ACHN (cell line): ENCODE data around the gene DDX10.
"Not testable (repeated sequence)": the region's sequence is repeated elsewhere in the genome, so short reads cannot be mapped to it uniquely, and the experiment has no call there.

ENCODE experiments used
- DNase-seq: peaks from one replicate; pipeline ENCODE4 v3.0.0-alpha.2; 2015
- in situ Hi-C: cut with HindIII; loops from 2 replicates; pipeline ENCODE4 v1.10.0; 2017; ENCODE audit warnings: low sequenced_read_pairs, low pct_ligation_motif_present, low pct_unique_long_range_greater_than_20kb

DDX10 gene

DNA sequence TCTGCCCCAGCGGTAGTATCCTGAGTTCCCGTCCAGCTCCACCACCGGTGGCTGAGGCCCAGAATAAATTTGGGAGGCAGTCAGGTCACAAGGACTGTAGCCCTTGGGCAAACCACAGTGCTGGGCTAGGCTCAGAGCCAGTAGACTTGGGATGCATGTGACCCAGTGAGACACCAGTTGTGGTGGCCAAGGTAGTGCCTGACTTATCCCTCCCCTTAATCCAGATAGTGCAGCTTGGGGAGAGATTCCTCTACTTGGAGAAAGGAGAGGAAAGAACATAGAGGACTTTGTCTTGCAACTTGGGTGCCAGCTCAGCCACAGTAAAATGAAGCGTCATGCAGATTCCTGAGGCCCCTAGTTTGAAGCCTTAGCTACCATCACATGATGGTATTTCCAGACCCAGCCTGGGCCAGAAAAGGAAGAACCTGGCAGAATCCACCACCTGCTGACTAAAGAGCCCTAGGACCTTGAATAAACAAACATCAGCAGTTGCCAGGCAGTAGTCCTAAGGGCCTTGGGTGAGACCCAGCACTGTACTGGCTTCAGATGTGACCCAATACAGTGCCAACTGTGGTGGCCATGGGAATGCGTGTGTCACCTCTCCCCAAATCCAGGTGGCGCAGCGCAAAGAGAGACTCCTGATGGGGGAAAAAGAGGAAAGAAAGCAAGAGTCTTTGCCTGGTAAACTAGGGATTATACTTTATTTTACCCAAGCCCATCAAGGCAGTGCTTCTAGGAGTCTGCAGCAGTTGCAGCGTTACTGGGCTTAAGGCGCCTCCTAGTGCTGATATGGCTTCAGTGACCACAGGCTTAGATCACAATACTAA lies 17.0 kb upstream of the DDX10 start:
- DNase-seq = peak; percentile 71
- in situ Hi-C loops = no loop called here

DNA sequence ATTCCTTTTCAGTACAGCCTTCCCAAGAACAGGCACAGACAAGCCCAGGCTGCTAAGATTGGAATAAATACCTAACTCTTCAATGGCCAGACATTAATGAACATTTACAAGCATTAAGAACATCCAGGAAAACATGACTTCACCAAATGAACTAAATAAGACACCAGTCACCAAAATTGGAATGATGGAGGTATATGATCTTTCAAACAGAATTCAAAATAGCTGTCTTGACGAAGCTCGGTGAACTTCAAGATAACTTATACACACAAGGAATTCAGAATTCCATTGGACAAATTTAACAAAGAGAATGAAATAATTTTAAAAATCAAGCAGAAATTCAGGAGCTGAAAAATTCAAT lies 16.4 kb upstream of the DDX10 start:
- no peak for DNase-seq
- in situ Hi-C loops = no loop called here

DNA sequence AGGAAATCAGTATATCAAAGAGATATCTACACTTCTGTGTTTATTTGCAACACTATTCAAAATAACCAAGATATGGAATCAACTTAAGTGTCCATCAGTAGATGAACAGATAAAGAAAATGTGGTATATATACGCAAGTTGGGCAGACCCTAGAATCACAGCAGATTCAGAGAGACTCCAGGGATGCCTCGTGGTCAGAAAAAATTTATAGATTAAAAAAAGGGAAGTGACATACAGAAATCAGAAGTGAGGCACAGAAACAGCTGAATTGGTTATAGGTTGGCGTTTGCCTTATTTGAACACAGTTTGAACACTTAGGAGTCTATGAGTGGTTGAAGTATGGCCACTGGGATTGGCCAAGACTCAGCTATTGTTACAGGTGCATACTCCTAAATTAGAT lies 10.8 kb upstream of the DDX10 start:
- in situ Hi-C loops, DNase-seq: not testable (repeated sequence)

DNA sequence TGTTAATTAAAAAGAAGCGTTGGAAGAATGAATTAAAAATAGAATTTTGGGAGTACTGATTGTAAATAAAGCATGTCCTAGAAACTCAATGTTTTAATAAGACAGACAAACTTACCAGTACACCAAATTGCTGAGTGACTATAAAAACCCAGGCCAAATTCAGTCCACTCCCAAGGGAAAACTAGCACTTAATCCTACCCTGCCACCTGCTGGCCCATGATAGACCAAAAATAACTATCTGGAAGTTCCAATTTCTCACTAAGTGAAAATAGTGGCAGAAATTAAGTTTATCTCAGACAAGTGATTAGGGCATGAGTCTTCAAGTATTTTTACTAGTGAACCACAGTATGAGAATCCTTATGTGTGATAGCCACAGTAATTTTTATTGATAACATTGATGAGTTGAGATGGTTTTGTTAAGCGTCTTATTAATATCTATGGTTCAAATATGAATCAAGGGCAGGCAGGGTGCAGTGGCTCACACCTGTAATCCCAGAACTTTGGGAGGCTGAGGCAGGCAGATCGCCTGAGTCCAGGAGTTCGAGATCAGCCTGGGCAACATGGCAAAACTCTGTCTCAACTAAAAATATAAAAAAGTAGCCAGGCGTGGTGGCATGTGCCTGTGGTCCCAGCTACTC lies 9.8 kb upstream of the DDX10 start:
- peak; percentile 69 for DNase-seq
- in situ Hi-C loops = no loop called here

DNA sequence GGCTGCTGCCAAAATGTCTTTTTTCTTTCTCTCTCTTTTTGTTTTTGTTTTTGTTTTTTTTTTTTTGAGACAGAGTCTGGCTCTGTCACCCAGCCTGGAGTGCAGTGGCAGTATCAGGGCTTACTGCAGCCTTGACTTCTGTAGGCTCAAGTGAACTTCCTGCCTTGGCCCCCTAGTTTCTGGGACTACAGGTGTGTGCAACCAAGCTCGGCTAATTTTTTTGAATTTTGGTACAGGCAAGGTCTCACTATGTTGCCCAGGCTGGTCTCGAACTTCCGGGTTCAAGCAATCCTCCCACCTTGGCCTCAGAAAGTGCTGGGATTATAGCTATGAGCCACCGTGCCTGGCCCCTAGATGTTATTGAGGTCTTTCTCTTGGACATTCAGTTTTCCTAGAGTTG lies 2.2 kb upstream of the DDX10 start:
- in situ Hi-C loops = no loop called here
- no peak for DNase-seq

DNA sequence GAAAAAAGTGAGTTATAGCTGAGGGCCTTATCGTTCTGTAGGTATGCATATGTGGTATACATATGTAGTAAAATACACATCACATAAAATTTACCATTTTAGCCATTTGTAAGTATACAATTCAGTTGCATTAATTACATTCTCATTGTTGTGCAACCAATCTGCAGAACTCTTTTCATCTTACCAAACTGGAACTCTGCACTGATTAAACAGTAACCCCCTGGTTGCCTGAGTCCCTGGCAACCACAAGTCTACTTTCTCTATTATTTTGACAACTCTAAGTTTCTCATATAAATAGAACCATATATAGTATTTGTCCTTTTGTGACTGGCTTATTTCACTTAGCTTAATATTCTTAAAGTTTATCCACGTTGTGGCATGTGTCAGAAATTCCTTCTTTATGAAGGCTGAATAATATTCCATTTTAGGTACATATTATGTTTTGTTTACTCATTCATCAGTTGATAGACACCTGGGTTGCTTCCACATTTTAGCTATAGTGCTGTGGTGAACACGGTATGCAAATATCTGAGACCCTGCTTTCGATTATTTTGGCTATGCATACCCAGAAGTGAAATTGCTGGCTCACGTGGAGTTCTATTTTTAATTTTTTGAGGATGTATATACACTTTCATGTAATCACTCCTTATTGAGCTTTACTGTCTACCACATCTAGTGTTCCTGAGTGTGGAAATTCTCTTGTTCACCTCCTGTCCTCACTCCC lies 1.6 kb upstream of the DDX10 start:
- DNase-seq = no peak
- in situ Hi-C loops = no loop called here

DNA sequence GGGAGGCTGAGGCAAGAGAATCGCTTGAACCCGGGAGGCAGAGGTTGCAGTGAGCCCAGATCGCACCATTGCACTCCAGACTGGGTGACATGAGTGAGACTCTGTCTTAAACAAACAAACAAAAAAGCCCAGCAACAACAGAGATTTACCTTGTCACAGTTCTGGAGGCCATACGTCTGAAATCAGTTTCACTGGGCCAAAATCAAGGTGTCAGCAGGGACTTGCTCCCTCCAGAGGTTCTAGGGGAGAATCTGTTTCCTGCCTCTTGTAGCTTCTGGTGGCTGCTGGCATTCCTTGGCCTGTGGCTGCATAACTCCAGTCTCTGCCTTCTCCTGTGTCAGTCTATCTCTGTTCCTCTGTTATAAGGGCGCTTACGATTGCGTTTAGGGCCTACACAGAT lies 1.5 kb downstream of the DDX10 start:
- in situ Hi-C loops = no loop called here

DNA sequence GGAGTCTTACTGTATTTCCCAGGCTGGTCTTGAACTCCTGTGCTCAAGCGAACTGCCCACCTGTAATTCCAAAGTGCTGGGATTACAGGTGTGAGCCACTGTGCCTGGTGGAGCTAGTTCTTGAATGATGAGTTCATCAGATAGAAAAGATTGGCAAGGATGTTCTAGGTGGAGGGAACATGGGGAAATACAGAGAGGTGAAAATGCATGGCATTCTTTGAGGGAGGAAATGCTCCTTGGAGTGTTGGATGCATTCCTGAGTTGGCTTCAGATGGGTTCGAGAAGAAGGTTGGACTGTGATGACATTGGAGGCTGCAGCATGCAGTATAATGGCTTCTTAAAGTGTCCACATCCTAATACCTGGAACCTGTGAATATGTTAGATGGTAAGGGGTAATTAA lies 4.4 kb downstream of the DDX10 start:
- in situ Hi-C loops = no loop called here
- DNase-seq = no peak

More for the DNA sequence above, 1.5 kb downstream of the DDX10 start:
- no peak for DNase-seq

DNA sequence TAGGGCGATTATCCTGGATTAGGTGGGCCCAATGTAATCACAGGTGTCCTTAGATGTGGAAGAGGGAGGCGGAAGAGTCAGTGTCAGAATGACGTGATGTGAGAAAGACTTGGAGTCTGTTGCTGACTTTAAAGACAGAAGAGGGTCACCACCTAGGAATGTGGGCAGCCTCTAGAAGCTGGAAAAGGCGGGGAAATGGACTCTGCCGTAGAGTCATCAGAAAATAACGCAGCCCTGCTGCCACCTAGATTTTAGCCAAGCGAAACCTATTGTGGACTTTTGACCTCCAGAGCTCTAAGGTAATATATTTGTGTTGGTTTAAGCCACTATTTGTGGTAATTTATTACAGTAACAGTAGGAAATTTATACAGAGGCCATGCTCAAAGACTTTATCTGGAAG lies 4.8 kb downstream of the DDX10 start:
- in situ Hi-C loops = no loop called here
- DNase-seq = peak; percentile 73

DNA sequence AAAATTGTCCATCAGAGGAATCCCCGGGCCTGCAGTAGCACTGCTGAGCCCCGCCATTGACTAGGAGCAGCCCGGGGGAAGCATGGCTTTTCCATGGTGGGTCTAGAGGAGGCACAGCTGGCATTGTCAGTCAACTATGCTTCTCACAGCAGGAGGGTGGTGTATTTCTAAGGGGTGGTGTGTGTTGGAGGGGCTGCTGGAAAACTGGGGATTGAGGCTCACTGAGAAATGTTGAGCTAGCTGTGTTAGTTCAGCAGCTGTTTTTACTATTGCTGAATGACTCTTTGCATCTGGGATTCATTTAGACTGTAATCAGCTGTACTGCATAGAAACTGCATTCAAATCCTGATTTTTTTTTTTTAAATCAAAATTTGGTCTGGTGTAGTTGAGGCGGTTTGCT lies 5.6 kb downstream of the DDX10 start:
- in situ Hi-C loops = no loop called here

DNA sequence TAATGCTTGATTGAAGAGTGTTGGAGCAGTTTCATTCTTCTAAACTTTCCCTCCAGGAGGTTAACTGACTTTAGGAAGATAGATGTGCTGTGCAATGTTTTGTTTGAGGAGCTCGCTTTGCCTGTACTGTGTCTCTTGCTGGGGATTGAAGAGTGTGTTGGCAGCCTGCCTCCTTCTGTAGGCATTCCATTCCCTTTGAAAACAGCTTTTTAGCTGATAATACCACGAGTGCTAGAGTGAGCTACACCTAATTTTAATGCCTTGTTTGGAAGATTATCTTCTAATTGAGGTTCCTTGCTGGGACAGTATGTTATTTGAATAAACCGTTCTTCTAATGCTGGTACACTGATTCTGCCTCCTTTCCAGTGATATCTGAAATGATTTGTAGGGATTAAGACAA lies 7.2 kb downstream of the DDX10 start:
- no peak for DNase-seq
- in situ Hi-C loops = no loop called here

More for the DNA sequence above, 5.6 kb downstream of the DDX10 start:
- DNase-seq = no peak

DNA sequence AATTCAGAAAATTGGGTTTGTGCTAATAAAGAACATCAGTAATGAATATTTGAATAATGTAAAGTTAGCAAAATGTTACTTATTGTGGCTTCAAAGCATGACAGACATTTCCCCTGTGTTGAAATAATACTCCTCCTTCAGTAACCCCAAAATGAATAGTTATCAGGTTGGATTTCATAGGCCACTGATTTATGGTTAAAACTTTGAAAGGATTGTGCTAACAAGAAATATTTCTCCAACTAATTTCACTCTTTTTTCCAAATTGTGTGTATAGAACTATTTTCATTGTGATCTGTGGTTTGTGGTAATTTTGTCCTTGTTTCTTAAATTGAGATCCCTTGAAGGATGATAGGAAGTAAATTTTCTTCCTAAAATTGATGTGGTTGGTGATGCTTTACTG lies 7.9 kb downstream of the DDX10 start:
- in situ Hi-C loops = no loop called here

DNA sequence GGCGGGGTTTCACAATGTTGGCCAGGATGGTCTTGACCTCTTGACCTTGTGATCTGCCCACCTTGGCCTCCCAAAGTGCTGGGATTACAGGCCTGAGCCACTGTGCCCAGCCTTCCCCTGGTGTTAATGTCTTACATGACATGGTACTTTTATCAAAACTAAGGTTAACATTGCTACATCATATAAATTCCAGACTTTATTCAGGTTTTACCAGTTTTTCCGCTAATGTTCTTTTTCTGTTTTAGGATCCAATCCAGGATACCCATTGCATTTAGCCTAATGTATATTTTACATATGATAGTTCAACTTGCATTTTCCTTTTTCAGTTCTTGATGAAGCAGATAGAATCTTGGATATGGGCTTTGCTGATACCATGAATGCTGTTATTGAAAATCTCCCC lies 14.2 kb downstream of the DDX10 start:
- DNase-seq = no peak
- in situ Hi-C loops = no loop called here

More for the DNA sequence above, 7.9 kb downstream of the DDX10 start:
- no peak for DNase-seq

DNA sequence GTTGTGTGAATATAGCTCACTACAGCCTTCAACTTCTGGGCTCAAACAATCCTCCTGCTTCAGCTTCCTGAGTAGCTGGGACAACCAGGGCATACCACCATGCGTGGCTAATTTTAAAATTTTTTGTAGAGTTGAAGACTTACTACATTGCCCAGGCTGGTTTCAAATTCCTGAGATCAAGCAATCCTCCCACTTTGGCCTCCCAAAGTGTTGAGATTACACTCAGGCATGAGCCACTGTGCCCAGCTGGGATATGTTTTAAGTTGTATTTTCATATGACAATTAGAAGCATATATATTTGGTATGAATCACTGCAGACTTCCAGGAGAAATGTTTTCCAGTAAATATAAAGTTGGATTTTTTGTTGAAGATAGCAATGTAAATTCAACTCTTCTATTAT lies 15.4 kb downstream of the DDX10 start:
- in situ Hi-C loops = no loop called here

DNA sequence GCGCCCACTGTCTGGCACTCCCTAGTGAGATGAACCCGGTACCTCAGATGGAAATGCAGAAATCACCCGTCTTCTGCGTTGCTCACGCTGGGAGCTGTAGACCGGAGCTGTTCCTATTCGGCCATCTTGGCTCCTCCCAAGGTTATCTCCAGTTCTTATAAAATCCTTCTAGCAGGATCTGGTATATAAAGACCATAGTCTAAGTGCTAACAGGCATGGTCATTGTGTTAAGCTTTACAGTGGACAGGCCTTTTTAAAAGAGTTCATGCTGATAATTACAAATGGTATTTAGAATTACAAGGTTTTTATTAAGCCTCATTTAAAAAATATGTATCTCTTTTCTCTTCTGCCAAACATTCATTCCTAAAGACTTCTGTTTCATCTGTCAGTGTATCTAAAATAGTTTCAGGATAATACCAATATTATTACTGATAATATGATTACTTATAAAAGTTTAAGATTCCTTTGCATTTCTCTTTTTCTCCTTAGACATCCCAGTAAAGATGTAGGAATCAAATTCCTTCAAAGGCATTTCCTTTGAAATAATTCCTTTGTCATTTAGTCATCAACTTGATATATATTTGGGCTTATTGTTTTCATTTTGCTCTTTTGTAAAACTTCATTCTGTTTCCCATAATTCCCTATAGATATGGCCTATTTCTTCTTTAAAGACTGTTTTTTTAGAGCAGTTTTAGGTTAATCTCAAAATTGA lies 20.7 kb downstream of the DDX10 start:
- DNase-seq = no peak
- in situ Hi-C loops = no loop called here

More for the DNA sequence above, 15.4 kb downstream of the DDX10 start:
- DNase-seq = no peak

DNA sequence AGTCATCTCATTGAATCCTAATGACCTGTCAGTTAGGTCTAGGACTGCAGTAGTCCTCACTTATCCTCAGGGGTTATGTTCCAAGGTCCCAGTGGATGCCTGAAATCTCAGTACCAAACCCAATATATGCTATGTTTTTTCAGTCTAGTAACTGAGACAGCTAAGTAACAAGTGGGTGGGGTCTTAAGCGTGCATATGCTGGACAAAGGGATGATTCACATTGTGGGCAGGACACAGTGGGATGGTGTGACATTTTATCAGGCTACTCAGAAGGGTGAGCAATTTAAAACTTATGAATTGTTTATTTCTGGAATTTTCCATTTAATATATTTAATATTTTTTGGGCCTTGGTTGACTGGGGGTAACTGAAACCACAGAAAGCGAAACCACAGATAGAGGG lies 29.0 kb downstream of the DDX10 start:
- in situ Hi-C loops = no loop called here
- no peak for DNase-seq

DNA sequence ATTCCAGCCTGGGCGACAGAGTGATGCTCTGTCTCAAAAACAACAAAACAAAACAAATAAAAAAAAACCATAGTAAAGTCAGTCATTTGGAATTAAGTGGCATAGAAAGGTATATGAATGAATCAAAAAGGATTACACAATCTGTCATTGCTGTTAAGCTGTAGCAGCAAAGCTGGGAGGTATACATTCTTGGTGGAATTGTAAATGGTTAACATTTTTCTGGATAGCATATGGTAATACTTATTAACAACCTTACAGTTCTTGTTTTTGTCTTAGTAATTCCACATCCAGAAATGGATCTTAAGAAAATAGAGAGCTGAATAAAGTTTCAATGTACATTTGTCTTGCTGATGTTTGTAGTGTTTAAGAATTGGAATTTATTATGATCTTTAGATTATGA lies 30.0 kb downstream of the DDX10 start:
- no peak for DNase-seq
- in situ Hi-C loops = no loop called here

DNA sequence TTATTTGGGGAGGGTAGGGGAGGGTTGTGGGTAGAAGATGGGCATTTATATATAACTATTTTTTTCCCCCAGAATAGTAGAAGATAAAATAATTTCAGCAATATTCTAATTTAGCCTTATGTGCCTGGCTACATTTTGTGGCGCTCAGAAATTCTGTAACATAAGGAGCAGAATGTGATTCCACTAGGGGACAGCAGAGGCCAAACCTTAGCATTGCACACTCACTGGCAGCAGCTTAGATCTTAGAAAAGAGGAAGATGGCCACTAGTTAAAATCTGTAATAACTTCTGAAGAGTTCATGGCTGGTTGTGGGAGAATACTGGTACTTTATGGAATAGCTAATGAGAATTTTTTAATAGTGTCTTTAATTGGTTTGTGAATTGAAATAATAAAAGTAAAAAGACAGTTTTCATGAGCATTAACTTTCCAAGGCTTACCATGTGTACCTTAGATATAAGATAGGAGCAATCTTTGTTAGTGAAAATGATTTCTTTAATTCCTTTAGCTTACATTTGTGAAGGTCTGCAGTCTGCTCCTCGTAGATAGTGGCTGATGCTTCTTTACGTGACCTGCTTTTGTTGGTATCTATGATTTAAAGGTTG lies 33.1 kb downstream of the DDX10 start:
- peak; percentile 63 for DNase-seq

More for the DNA sequence above, 33.1 kb downstream of the DDX10 start:
- in situ Hi-C loops = no loop called here
